Measurements from ENCODE around the gene PWWP2B.

Gene PWWP2B

GRCh38 chr10:132449811-132450181 lies 52.8 kb downstream of the PWWP2B start:
- DNase-seq, result no peak

GRCh38 chr10:132450466-132450824 lies 53.4 kb downstream of the PWWP2B start:
- DNase-seq, result no peak

GRCh38 chr10:132450825-132451505 lies 54.0 kb downstream of the PWWP2B start:
- DNase-seq, result no peak

GRCh38 chr10:132451506-132452215 lies 54.7 kb downstream of the PWWP2B start:
- DNase-seq, result no peak

- peak; percentile 72 for DNase-seq
These were observed 55.2 kb downstream of the PWWP2B start for GRCh38 chr10:132452216-132452650.

- DNase-seq, result peak; percentile 96
These were observed 55.9 kb downstream of the PWWP2B start for GRCh38 chr10:132452651-132453469.

GRCh38 chr10:132453470-132453861 lies 56.5 kb downstream of the PWWP2B start:
- DNase-seq, result no peak

GRCh38 chr10:132454296-132455198 lies 57.5 kb downstream of the PWWP2B start:
- no peak for DNase-seq

- no peak for DNase-seq
These were observed 58.5 kb downstream of the PWWP2B start for GRCh38 chr10:132455441-132455971.

- no peak for DNase-seq
These were observed 59.2 kb downstream of the PWWP2B start for GRCh38 chr10:132455986-132456847.

- no peak for DNase-seq
These were observed 59.9 kb downstream of the PWWP2B start for GRCh38 chr10:132456881-132457280.

- DNase-seq, result no peak
These were observed 60.5 kb downstream of the PWWP2B start for GRCh38 chr10:132457328-132458070.

GRCh38 chr10:132458071-132458585 lies 61.1 kb downstream of the PWWP2B start:
- no peak for DNase-seq

- DNase-seq, result peak; percentile 88
These were observed 61.7 kb downstream of the PWWP2B start for GRCh38 chr10:132458586-132459300.

- no peak for DNase-seq
These were observed 62.5 kb downstream of the PWWP2B start for GRCh38 chr10:132459301-132460003.

- DNase-seq, result no peak
These were observed 63.1 kb downstream of the PWWP2B start for GRCh38 chr10:132460071-132460470.

- no peak for DNase-seq
These were observed 63.7 kb downstream of the PWWP2B start for GRCh38 chr10:132460691-132461090.

GRCh38 chr10:132461103-132461682 lies 64.2 kb downstream of the PWWP2B start:
- DNase-seq, result no peak

Data from activated effector memory CD4-positive, alpha-beta T cell treated with anti-CD3 and anti-CD28 coated beads, Interleukin-2, amount 50 U/mL, for 16 hours (primary cell).